Measurements from ENCODE around the gene OSBPL2. TPM values are rescaled to one million over a fixed set of nuclear protein-coding genes. Genes with fewer than 3 reads are reported as not detected.

The OSBPL2 gene
- 24.3 and 26.3 TPM in 2 replicates for total RNA-seq

GRCh38 chr20:62237801-62238568 is at the start of gene OSBPL2:
OSBPL2 (plus strand) TSS chr20:62238521; CDS start chr20:62256185, 17,664 bp downstream.

DNA sequence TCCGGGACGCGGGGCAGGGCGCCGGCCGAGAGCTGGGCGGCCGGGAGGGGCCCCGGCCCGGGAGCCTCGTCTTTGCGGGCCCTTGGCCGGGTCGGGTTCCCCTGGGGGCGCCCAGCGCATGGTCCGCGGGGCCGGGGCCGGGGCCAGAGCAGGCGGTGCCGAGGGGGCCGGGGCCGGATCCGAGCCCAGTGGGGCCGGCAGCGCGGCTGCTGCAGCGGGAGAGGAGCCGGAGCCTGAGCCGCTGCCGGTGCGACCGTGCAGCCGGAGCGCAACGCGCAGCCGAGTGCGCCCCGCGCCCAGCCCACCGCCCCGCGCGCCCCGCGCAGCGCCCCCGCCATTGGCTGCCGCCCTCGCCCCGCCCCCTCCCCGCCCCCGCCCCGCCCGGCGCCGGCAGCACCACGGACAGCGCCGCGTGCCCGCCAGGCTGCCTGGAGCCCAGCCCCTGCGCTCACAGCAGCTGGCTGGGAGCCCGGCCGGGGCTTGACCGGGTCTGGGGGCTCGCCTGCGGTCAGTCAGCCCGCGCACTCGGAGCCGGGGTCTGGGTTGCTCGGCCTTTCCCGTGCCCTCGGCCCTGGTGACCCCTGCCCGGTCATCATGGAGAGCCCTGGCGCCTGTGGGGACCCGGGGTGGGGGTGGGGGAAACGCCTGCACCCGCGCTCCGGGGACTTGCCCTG is 18.2 kb upstream of the OSBPL2 start, which contains the start of gene HRH3:
Gene HRH3, minus strand, starts transcription at position 287 of the 674 bp plus-strand sequence. CDS start 308 bp downstream, outside the sequence.

GRCh38 chr20:62302341-62303061 is 64.2 kb downstream of the OSBPL2 start, which contains the start of gene ADRM1:
ADRM1 (plus strand) TSS chr20:62302997; CDS start chr20:62303569, 572 bp downstream.

Other genes starting within 250 kb of the OSBPL2 start
- 2.7 and 3.0 TPM in 2 replicates for gene TAF4, start 172.6 kb upstream of the OSBPL2 start, total RNA-seq
- gene LSM14B, start 116.0 kb upstream of the OSBPL2 start, total RNA-seq = 44.8 and 47.5 TPM in 2 replicates
- 311 and 391 TPM in 2 replicates for gene PSMA7, start 95.1 kb upstream of the OSBPL2 start, total RNA-seq
- gene SS18L1, start 94.8 kb upstream of the OSBPL2 start, total RNA-seq = 8.0 and 11.5 TPM in 2 replicates
- 19.9 and 20.7 TPM in 2 replicates for gene MTG2, start 55.5 kb upstream of the OSBPL2 start, total RNA-seq
- gene HRH3, start 18.2 kb upstream of the OSBPL2 start, total RNA-seq = not detected in 2 replicates
- gene ADRM1, start 64.5 kb downstream of the OSBPL2 start, total RNA-seq = 63.5 and 66.2 TPM in 2 replicates
- gene LAMA5, start 128.8 kb downstream of the OSBPL2 start, total RNA-seq = 6.4 and 12.5 TPM in 2 replicates
- 1,716 and 2,994 TPM in 2 replicates for gene RPS21, start 148.6 kb downstream of the OSBPL2 start, total RNA-seq
- gene CABLES2, start 168.8 kb downstream of the OSBPL2 start, total RNA-seq = 0.47 and 0.60 TPM in 2 replicates
- gene RBBP8NL, start 189.0 kb downstream of the OSBPL2 start, total RNA-seq = not detected in 2 replicates
- gene GATA5, start 237.5 kb downstream of the OSBPL2 start, total RNA-seq = not detected in 2 replicates

Measured in bronchial smooth muscle cell (primary cell).